Stimulated activated CD4-positive, alpha-beta T cell treated with anti-CD3 and anti-CD28 coated beads, Interleukin-4, amount 100 ng/mL, for 48 hours (primary cell): Measurements from ENCODE around the gene ERICH6.

ENCODE experiments used
- DNase-seq, 2 donors: peaks; one replicate each; pipeline ENCODE4 v3.0.0-alpha.2; 2020; ENCODE audit warnings: low read depth in 2 of 2

ERICH6 gene

DNA sequence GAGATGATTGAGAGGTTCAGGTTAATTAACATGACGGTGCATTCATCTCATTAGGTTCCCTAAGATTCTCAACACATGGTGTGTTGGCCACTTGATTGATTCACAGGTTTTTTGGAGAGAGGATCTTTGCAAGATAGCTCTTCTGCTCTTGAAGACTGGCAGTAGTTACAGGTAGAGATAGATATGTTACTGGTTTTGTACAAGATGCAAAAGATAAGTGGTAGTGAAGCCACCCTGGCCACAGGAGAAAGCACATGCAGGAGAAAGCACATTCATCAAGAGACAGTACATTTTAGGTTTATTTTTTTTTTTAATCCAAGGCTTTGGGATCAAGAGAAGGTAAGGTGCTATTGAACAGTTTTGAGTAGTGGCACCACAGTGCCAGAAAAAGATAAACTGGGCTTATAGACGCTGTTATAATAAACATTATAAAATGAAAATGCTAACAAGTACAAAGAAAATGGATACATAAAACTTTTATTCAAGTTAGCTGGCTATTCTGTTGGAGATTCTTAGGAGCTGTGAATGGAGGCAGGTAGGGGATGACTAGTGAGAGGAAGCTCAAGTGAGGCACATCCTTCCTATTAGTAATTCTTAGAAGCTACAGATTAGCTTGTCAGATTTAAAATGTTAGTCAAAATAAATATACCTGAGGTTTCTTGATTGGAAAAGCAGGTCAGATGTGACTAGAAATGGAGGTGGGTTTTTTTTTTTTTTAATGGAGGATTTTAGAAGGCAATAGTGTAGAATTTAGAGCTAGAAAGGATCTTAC is 89.8 kb downstream of the ERICH6 start:
- DNase-seq: no peak

DNA sequence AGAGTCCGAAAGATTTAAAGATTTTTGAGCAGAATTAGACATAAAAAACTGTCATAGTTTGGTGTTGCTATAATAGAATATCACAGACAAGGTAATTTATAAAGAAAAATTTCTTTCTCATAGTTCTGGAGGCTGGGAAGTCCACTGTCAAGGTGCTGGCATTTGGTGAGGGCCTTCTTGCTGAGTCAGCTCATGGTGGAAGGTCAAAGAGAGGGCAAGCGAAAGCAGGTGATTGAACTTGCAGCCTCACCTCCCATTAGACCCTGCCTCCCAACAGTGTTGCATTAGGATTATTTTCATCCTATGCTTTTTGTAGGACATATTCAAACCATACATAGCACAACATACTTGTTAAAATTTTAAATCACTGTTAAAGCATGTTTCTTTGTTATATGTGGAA is 90.7 kb downstream of the ERICH6 start:
- DNase-seq: no peak

DNA sequence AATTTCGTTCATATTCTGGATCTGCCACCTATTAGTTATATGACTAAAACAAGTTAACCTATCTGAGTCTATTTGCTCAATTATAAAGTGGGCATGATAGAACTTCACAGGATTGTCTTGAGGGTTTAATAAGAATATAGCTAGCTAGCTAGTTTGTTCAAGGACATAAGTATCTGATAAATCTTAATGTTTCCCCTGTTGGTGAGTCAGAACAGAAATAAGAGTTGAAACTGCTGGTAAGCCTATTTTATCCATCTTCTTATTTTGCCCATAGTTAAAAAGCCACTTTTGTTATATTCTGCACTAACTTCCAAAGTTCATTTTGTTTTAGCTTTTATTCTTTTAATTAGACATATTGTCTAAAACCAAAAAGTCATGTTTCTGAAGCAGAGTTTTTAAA is 91.2 kb downstream of the ERICH6 start:
- no peak for DNase-seq

DNA sequence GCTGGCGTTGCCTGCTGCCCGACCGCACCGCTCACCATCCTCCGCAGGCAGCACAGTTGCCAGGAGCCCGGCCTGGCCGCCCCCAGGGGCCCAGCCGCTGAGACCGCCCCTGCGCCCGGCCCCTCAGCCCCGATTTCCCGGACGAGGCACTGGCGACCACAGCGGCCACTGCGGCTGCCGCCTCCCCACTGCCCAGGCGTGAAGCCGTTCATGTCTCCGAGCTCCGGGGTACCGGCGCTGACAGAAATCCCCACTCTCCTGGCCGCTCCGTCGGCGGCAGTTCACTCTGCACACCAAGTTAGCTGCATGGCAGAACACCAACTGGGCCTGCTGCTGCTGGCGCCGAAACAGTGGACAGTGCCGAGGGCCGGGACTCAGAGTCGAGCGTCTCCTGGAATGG is 92.1 kb downstream of the ERICH6 start:
- DNase-seq: no peak

DNA sequence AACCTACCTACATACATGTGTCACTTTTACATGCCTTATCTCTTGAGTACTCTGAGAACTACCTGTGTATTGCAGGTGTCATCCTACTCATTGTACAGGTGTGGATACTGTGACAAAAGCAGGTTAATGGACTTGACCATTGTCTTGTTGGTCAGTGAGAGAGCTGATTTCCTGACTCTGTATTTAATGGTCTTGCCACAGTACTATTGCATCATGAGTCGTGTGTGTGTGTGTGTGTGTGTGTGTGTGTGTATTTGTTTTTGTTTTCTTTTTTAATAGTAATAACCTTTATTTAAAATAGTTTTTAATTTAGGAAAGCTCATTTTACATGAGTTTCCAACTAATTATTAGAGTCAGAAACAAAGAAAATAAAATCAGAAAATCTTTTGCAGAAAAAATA is 92.9 kb downstream of the ERICH6 start:
- DNase-seq: no peak

DNA sequence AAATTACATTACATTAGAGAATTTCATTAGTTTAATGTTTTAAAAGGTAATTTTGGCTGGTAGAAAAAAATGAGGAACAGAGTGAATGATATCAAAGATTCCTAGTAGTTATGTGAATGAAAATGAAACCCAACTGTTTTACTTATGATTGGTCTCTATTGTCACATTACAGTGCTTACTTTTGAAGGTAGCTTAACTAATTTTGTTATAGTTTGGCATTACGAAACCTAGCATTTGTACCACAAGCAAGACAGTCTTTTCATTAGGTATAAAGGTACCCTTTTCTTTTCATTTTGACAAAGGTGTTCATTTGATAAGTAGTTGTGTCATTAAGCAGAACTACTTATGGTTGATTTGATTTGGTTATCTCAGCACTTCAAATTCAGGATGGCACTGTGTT is 93.7 kb downstream of the ERICH6 start:
- DNase-seq: no peak
